Measurements from ENCODE around the gene NBPF26. TPM values are rescaled to one million over a fixed set of nuclear protein-coding genes. Genes with fewer than 3 reads are reported as not detected.
"Not testable (repeated sequence)": the region's sequence is repeated elsewhere in the genome, so short reads cannot be mapped to it uniquely, and the experiment has no call there.

Gene NBPF26
- total and polyA plus RNA-seq, 2 of the 8 experiments (the other 6 are each of a cell fraction or from before 2014, with no cell fraction given), result 3.4 to 4.7 TPM

DNA sequence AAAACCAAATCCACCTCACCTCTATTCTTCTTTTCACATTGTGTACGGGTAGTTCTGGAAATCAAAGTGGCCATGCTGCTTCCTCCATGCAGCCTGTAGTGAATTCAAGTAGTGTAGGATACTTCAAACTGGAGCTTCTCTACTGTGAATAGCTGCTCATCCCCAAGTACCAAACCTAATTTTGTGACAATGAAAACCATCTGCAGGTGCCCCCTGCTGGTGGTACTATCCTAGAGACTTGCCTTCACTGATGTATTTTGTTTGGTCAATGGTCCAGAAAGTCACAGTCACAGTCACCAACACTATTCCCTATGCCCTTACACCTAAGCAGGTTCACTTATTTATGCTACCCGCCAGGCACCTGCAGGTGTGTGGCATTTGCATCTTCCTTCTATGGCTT is 39.3 kb upstream of the NBPF26 start:
- FAIRE-seq, result not testable (repeated sequence)
- WGBS, 2 experiments (ENCODE audit: extremely low coverage in 1 of 2, insufficient coverage in 1 of 2, insufficient read length in 1 of 2, insufficient replicate concordance in 2 of 2, low coverage in 1 of 2, low lambda C conversion rate in 2 of 2, missing lambda C conversion rate in 1 of 2), result no CpG with 5 or more reads among the region's 2 CpGs

GRCh38 chr1:120685622-120686021 is 38.1 kb upstream of the NBPF26 start:
- H3K9ac ChIP-seq (replicated peaks in 1 of 4; ENCODE audit: extremely low read depth in 1 of 4, low read depth in 3 of 4, low read length in 3 of 4); H3K4me3 ChIP-seq (ENCODE audit: extremely low read depth in 1 of 4, insufficient read depth in 2 of 4, low read depth in 3 of 4, low read length in 4 of 4); H2BK5ac ChIP-seq (ENCODE audit: low read depth, low read length); H3K18ac ChIP-seq (ENCODE audit: extremely low read depth, low read length); DNase-seq (ENCODE audit: low read depth in 1 of 2, low spot score in 2 of 2); H3K36me3 ChIP-seq (ENCODE audit: control insufficient read depth in 2 of 4, insufficient read depth in 4 of 4, low read length in 3 of 4); CTCF ChIA-PET (ENCODE audit: partially characterized antibody); H3K79me1 ChIP-seq (ENCODE audit: low read depth, low read length); H3K27me3 ChIP-seq (replicated peaks in 1 of 4; ENCODE audit: control insufficient read depth in 3 of 4, extremely low read depth in 1 of 4, insufficient read depth in 3 of 4, low read length in 3 of 4); H2AK5ac ChIP-seq (ENCODE audit: low read depth, low read length); H3K27ac ChIP-seq (ENCODE audit: low read depth, low read length); H4K5ac ChIP-seq (ENCODE audit: insufficient read length, low read depth, low read length); H4K20me1 ChIP-seq (replicated peaks in 1 of 2; ENCODE audit: control insufficient read depth in 1 of 2, insufficient read depth in 2 of 2, low read length in 2 of 2); H3K14ac ChIP-seq (ENCODE audit: insufficient read length); FAIRE-seq; H3K56ac ChIP-seq (replicated peaks; ENCODE audit: insufficient read length, low read depth, low read length); H2AFZ ChIP-seq (ENCODE audit: low read length); H4K91ac ChIP-seq (replicated peaks; ENCODE audit: insufficient read length, low read length); H3K4ac ChIP-seq (replicated peaks; ENCODE audit: insufficient read length, low read depth, low read length); H3K4me1 ChIP-seq (replicated peaks in 1 of 4; ENCODE audit: control insufficient read depth in 3 of 4, insufficient read depth in 4 of 4, low read length in 3 of 4); H3K4me2 ChIP-seq (ENCODE audit: insufficient read depth in 1 of 2, low read depth in 2 of 2, low read length in 2 of 2); H3K23ac ChIP-seq (ENCODE audit: insufficient read length); H2BK120ac ChIP-seq (replicated peaks; ENCODE audit: low read depth, low read length); H3K9me3 ChIP-seq (ENCODE audit: insufficient read depth in 2 of 2, low read depth in 1 of 2, low read length in 1 of 2); H2BK20ac ChIP-seq (ENCODE audit: low read length); H3K23me2 ChIP-seq (ENCODE audit: low read depth, low read length); H4K8ac ChIP-seq (ENCODE audit: extremely low read depth, insufficient read depth, low read length); POLR2A ChIA-PET (ENCODE audit: partially characterized antibody); H2BK15ac ChIP-seq (ENCODE audit: low read length); H3K79me2 ChIP-seq (ENCODE audit: control insufficient read depth in 1 of 2, insufficient read depth in 2 of 2, low read length in 2 of 2); H2BK12ac ChIP-seq (ENCODE audit: low read depth, low read length): not testable (repeated sequence)
- WGBS, 2 experiments (ENCODE audit: extremely low coverage in 1 of 2, insufficient coverage in 1 of 2, insufficient read length in 1 of 2, insufficient replicate concordance in 2 of 2, low coverage in 1 of 2, low lambda C conversion rate in 2 of 2, missing lambda C conversion rate in 1 of 2), result no CpG with 5 or more reads among the region's 2 CpGs

More for the DNA sequence above, 39.3 kb upstream of the NBPF26 start:
- H3K4ac ChIP-seq (replicated peaks; ENCODE audit: insufficient read length, low read depth, low read length); H2AFZ ChIP-seq (ENCODE audit: low read length); H3K9me3 ChIP-seq (ENCODE audit: insufficient read depth in 2 of 2, low read depth in 1 of 2, low read length in 1 of 2); H4K8ac ChIP-seq (ENCODE audit: extremely low read depth, insufficient read depth, low read length); H2BK20ac ChIP-seq (ENCODE audit: low read length); CTCF ChIA-PET (ENCODE audit: partially characterized antibody); H3K56ac ChIP-seq (replicated peaks; ENCODE audit: insufficient read length, low read depth, low read length); H2AK5ac ChIP-seq (ENCODE audit: low read depth, low read length); H3K4me1 ChIP-seq (replicated peaks in 1 of 4; ENCODE audit: control insufficient read depth in 3 of 4, insufficient read depth in 4 of 4, low read length in 3 of 4); H3K9ac ChIP-seq (replicated peaks in 1 of 4; ENCODE audit: extremely low read depth in 1 of 4, low read depth in 3 of 4, low read length in 3 of 4); H2BK15ac ChIP-seq (ENCODE audit: low read length); H3K14ac ChIP-seq (ENCODE audit: insufficient read length); H3K4me3 ChIP-seq (ENCODE audit: extremely low read depth in 1 of 4, insufficient read depth in 2 of 4, low read depth in 3 of 4, low read length in 4 of 4); POLR2A ChIA-PET (ENCODE audit: partially characterized antibody); H2BK120ac ChIP-seq (replicated peaks; ENCODE audit: low read depth, low read length); H3K36me3 ChIP-seq (ENCODE audit: control insufficient read depth in 2 of 4, insufficient read depth in 4 of 4, low read length in 3 of 4); H4K20me1 ChIP-seq (replicated peaks in 1 of 2; ENCODE audit: control insufficient read depth in 1 of 2, insufficient read depth in 2 of 2, low read length in 2 of 2); H3K18ac ChIP-seq (ENCODE audit: extremely low read depth, low read length); DNase-seq (ENCODE audit: low read depth in 1 of 2, low spot score in 2 of 2); H2BK5ac ChIP-seq (ENCODE audit: low read depth, low read length); H2BK12ac ChIP-seq (ENCODE audit: low read depth, low read length); H3K27ac ChIP-seq (ENCODE audit: low read depth, low read length); H3K4me2 ChIP-seq (ENCODE audit: insufficient read depth in 1 of 2, low read depth in 2 of 2, low read length in 2 of 2); H3K79me2 ChIP-seq (ENCODE audit: control insufficient read depth in 1 of 2, insufficient read depth in 2 of 2, low read length in 2 of 2); H4K5ac ChIP-seq (ENCODE audit: insufficient read length, low read depth, low read length); H3K23me2 ChIP-seq (ENCODE audit: low read depth, low read length); H4K91ac ChIP-seq (replicated peaks; ENCODE audit: insufficient read length, low read length); H3K23ac ChIP-seq (ENCODE audit: insufficient read length); H3K79me1 ChIP-seq (ENCODE audit: low read depth, low read length); H3K27me3 ChIP-seq (replicated peaks in 1 of 4; ENCODE audit: control insufficient read depth in 3 of 4, extremely low read depth in 1 of 4, insufficient read depth in 3 of 4, low read length in 3 of 4): not testable (repeated sequence)
